ENCODE measurements around the gene GPR160. TPM values are rescaled to one million over a fixed set of nuclear protein-coding genes. Genes with fewer than 3 reads are reported as not detected.
"Not testable (repeated sequence)": the region's sequence is repeated elsewhere in the genome, so short reads cannot be mapped to it uniquely, and the experiment has no call there.

GPR160 gene
- total RNA-seq, 1 donor: 19.9 TPM

DNA sequence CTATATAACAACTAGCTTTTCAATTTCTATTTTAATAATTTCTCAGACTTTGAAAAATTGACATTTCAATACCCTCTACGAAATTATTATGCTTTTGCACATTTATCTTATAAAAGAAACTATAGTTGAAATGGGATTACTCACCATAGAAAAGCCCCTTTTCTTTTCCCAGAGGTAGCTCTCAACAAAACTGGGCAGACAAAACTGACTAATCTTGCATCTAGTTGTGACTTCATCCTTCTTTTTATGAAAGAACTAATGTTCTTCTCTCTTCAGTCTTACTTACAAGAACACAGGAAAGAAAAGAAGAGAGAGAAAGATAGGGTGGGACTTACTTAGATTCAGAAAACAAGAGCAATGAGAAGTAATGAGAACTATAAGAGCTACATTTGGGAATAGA, 61.0 kb downstream of the GPR160 start:
- H3K27me3 ChIP-seq (ENCODE audit: insufficient read depth, low read length): no peaks in the 10 kb centered on the region
- H3K4me1 ChIP-seq (ENCODE audit: insufficient read depth, low read length): no peaks in the 10 kb centered on the region
- H3K9me3 ChIP-seq (ENCODE audit: low read depth, low read length): no peaks in the 10 kb centered on the region
- H3K4me3 ChIP-seq (ENCODE audit: low read length): no peak overlapping the region

DNA sequence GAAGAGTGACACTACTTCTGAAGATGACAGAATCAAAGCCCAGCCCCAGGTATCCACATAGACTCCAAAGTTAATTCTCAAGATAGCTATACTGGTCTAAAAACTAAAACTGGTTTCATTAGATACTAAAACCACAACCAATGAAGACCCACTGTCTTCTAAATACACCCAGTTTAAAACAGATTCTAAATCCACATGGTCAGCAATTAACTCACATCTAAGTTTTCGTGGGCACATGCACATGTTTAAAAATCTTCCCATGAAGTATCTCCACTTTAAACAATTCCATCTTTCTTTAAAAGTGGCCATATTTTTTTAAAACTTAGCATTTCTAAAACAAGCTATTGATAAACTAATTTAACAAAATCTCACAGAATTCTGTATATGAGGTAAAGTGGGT, 63.1 kb downstream of the GPR160 start:
- Histone ChIP-seq H3K4me3 (ENCODE audit: low read length) (no peak overlapping the region), H3K27me3 (ENCODE audit: insufficient read depth, low read length) (no peaks in the 10 kb centered on the region), H3K4me1 (ENCODE audit: insufficient read depth, low read length) (no peaks in the 10 kb centered on the region), H3K9me3 (ENCODE audit: low read depth, low read length) (no peaks in the 10 kb centered on the region)

DNA sequence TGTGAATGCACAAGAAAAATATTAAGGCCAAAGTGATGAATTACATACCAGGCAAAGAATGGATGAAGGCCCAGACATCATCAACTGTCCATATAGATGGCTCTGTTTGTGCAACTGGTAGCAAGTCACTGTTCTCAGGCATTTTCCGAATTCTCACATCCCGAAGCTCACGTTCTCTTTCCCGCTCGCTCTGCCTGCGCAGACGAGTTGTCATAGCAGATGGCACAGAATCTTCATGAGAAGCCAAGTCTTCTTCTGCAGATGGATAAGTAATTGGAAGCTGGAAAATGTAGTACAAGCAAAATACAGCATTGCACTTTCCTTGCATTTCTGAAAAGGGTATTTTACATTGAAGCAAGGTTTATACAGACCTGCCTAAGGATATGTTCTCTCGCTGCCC, 64.6 kb downstream of the GPR160 start:
- no peak overlapping the region for H3K4me3 ChIP-seq (ENCODE audit: low read length)
- H3K27me3 ChIP-seq (ENCODE audit: insufficient read depth, low read length): no peaks in the 10 kb centered on the region
- no peaks in the 10 kb centered on the region for H3K4me1 ChIP-seq (ENCODE audit: insufficient read depth, low read length)
- H3K9me3 ChIP-seq (ENCODE audit: low read depth, low read length): no peaks in the 10 kb centered on the region

DNA sequence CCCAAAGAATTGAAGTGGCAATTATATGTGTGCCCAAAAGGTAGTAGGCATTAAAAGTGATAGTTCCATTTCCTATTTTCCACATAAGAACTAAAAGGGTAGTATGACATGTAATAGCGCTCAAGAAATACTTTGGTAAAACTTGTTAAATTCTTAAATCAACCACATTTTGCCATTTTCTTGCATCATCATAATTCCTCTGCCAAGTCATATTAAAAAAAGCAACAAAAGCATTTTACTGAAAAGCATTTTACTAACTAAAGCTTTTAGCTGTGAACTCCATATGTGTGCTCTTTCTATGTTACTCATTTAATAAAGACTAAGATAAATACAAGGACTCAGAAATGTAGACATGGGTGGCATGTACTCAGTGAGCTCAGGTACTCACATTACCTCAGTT, 70.1 kb downstream of the GPR160 start:
- Histone ChIP-seq H3K9me3 (ENCODE audit: low read depth, low read length) (no peaks in the 10 kb centered on the region), H3K4me3 (ENCODE audit: low read length) (no peak overlapping the region), H3K4me1 (ENCODE audit: insufficient read depth, low read length) (no peaks in the 10 kb centered on the region), H3K27me3 (ENCODE audit: insufficient read depth, low read length) (no peaks in the 10 kb centered on the region)

DNA sequence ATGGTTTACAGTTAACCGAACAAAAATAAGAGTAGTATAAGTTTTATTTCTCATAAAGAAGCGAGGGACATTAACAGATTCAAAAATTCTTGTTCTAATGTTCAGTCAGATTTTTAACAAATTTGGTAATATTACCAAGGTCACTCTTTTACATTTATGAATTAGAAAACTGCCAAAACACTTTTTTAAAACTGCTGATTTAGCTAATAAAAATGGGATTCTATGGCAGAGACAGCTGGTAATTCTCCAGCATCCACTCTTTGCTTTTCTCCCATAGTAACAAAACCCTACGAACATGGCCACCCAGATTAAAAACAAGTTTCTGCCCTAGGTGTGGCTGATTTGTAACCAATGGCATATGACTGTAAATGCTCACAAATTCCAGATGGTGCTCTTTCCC, 71.2 kb downstream of the GPR160 start:
- no peaks in the 10 kb centered on the region for H3K4me1 ChIP-seq (ENCODE audit: insufficient read depth, low read length)
- no peak overlapping the region for H3K4me3 ChIP-seq (ENCODE audit: low read length)
- H3K9me3 ChIP-seq (ENCODE audit: low read depth, low read length): no peaks in the 10 kb centered on the region
- no peaks in the 10 kb centered on the region for H3K27me3 ChIP-seq (ENCODE audit: insufficient read depth, low read length)

DNA sequence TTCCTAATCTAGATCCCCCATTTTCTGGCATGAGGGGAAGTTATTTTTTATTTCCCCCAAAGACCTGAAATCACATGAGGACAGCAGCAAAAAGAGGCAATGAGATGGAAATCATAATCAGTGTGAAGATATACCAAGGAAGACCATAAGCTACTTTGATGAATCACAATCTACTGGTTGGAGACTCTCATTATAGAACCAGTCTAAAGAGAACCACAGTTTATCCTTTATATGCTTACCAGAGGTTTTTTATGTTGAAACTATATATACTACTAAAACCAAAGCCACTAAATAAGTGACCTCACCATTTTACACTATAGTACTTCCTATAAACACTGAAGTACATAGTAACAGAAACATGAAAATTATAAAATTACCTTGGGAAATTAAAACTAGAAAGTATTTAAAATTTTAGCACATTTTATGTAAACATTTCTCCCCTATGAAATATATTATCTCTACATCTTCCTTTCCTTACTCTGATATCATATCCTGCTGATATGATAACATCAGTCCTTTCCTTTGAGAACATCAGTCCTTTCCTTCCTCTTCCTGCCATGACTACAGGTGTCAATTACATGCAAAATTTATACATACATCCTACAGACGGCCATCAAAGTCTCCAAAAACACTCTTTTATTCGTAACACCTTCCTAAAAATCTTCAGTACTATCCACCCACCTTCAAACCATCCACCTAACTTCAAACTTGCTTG, 71.9 kb downstream of the GPR160 start:
- Histone ChIP-seq H3K4me3 (ENCODE audit: low read length) (no peak overlapping the region), H3K27me3 (ENCODE audit: insufficient read depth, low read length) (no peaks in the 10 kb centered on the region), H3K9me3 (ENCODE audit: low read depth, low read length) (no peaks in the 10 kb centered on the region), H3K4me1 (ENCODE audit: insufficient read depth, low read length) (no peaks in the 10 kb centered on the region)

DNA sequence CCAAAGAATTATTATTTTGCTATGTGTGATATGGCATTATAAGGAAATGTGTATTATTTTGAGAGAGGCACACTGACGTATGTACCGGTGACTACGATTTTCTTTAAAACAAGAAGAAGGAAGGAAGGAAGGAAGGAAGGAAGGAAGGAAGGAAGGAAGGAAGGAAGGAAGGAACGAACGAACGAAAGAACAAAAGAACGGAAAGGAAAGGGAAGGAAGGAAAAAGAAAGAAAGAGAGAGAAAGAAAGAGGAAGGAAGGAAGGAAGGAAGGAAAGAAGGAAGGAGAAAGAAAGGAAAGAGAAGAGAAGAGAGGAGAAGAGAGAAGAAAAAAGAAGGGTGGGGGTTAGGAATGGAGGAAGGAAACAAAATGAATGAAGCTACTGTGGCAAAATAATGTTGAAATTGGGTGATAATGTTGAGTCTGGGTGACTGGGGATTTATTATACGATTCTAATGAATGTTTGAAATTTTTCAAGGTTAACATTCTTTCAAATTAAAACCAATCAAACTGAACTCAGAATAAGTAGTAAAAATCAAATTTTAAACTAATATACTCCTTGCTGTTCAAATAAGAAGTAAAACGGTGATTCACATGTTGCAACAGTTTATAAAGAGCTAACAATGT, 73.5 kb downstream of the GPR160 start:
- Histone ChIP-seq H3K9me3 (ENCODE audit: low read depth, low read length) (no peaks in the 10 kb centered on the region), H3K4me3 (ENCODE audit: low read length) (no peak overlapping the region), H3K4me1 (ENCODE audit: insufficient read depth, low read length) (no peaks in the 10 kb centered on the region), H3K27me3 (ENCODE audit: insufficient read depth, low read length) (no peaks in the 10 kb centered on the region)

DNA sequence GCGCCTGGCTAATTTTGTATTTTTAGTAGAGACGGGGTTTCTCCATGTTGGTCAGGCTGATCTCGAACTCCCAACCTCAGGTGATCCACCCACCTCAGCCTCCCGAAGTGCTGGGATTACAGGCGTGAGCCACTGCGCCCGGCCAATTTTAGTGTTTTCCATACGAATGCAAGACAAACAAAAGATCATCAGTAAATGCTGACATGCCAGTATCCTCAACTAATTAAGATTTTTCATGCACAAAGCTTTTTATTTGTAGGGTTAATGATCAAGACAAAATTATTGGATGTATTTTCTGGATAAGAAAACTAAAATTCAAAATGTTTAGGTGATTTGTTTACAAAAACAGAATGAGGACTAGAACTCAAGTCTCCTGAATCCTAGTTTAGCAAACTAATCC, 76.4 kb downstream of the GPR160 start:
- H3K4me1 ChIP-seq (ENCODE audit: insufficient read depth, low read length); H3K9me3 ChIP-seq (ENCODE audit: low read depth, low read length); H3K4me3 ChIP-seq (ENCODE audit: low read length); H3K27me3 ChIP-seq (ENCODE audit: insufficient read depth, low read length): not testable (repeated sequence)

DNA sequence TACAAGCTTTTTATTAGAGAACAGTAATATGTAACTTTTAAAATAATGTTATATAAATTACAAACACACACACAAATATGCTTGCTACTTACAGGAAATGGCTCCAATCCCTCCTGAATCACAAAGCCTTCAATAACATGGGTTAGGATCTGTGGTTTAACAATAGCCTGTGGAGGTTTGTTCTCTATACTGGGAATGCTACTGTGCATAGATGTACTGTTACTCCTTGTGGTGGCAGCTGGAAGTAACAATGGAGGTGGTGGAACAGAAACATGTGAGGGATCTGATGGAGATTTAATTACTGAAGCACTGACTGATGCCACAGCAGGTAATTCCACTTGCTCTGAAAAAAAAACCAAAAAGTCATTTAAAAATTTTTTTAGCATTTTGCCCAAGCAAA, 79.3 kb downstream of the GPR160 start:
- no peaks in the 10 kb centered on the region for H3K4me1 ChIP-seq (ENCODE audit: insufficient read depth, low read length)
- no peaks in the 10 kb centered on the region for H3K27me3 ChIP-seq (ENCODE audit: insufficient read depth, low read length)
- no peaks in the 10 kb centered on the region for H3K9me3 ChIP-seq (ENCODE audit: low read depth, low read length)
- no peak overlapping the region for H3K4me3 ChIP-seq (ENCODE audit: low read length)

DNA sequence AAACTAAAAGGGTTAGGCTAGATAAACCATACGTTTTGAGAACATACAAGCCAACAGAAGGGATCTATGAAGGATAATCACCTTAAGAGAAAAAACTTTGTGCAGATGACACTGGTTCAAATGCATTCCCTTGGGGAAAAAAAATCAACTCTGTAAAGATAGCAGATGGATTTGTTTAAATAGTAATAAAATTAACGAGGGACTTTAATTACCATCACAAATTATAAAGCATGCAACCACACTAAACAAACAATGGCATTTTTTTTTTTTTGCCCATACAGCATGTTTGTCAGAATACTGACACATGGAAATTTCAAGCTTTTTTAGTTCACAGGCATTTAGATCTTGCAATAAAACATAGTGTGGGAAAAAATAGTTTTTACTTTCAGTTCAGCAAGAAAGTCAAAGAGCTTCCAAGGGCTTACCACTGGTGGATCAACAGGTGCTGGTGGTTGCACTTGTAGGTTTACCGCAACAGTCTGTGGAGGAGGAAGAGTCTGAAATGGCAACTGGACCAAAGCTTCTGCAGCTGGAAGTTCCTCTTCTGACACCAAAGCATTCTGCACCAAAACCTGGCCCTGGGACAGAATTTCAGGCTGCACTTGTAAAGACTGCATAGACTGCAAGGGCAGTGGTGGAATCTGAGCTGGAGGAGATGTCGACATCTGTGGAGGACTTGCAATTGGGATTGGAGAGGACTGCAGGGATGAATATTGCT, 90.6 kb downstream of the GPR160 start:
- Histone ChIP-seq H3K9me3 (ENCODE audit: low read depth, low read length) (peaks cover 5% of the 10 kb centered on the region), H3K4me3 (ENCODE audit: low read length) (peak overlapping the region; percentile 6), H3K27me3 (ENCODE audit: insufficient read depth, low read length) (no peaks in the 10 kb centered on the region), H3K4me1 (ENCODE audit: insufficient read depth, low read length) (peaks cover 21% of the 10 kb centered on the region)

DNA sequence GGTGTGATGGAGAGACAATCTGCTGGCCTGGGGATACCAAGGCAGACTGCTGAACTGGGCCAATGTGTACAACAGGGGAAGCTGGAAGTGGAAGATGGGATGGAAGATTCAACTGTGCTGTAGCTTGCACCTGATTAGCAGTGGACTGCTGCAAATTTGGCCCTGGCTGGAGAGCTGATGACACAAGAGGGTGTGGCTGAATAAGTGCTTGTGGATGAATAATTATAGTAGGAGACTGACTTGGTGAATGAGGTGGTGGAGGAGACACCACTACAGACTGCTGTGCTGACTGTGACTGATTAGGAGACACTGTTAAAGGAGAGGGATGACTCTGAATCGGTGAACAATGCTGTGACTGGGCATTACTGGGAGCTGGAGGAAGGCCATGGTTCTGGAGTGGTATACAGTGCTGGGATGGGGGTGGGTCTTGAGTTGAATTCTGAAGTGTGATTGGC, 91.2 kb downstream of the GPR160 start:
- no peaks in the 10 kb centered on the region for H3K27me3 ChIP-seq (ENCODE audit: insufficient read depth, low read length)
- H3K4me1 ChIP-seq (ENCODE audit: insufficient read depth, low read length): peaks cover 21% of the 10 kb centered on the region
- H3K9me3 ChIP-seq (ENCODE audit: low read depth, low read length): peaks cover 5% of the 10 kb centered on the region
- peak overlapping the region; percentile 6 for H3K4me3 ChIP-seq (ENCODE audit: low read length)

DNA sequence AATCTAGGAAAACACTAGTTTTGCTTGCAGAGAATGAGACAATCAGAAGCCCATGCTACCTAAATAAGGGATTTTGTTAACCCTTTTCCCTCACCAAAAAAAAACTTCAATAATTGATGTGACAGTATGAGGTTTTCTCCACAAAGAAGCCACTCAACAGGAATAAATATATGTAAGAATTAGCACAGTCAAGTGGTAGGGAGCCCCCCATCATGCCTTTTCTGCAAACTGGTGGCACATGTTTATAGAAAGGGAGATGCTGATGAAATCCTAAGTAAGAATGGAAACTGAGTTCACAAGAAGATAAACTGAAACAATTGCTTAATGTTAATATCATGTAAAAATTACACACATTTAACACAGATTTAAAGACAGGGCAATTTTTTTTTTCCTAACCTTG, 92.7 kb downstream of the GPR160 start:
- H3K9me3 ChIP-seq (ENCODE audit: low read depth, low read length): peaks cover 5% of the 10 kb centered on the region
- peaks cover 21% of the 10 kb centered on the region for H3K4me1 ChIP-seq (ENCODE audit: insufficient read depth, low read length)
- no peaks in the 10 kb centered on the region for H3K27me3 ChIP-seq (ENCODE audit: insufficient read depth, low read length)
- no peak overlapping the region for H3K4me3 ChIP-seq (ENCODE audit: low read length)

DNA sequence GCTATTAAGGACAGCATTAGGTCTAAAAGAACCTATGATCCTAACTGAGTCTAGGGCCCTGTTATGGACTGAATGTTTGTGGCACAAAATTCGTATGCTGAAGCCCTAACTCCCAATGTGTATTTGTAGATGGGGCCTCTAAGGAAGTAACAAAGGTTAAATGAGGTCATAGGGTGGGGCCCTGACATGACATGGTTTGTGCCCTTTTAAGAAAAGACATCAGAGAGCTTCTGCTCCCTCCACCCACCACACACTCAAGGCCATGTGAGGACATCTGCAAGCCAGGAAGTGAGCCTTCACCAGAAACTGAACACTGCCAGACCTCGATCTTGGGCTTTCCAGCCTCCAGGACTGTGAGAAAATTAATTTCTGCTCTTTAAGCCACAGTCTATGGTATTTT, 94.5 kb downstream of the GPR160 start:
- H3K9me3 ChIP-seq (ENCODE audit: low read depth, low read length): peaks cover 5% of the 10 kb centered on the region
- H3K4me3 ChIP-seq (ENCODE audit: low read length): no peak overlapping the region
- no peaks in the 10 kb centered on the region for H3K27me3 ChIP-seq (ENCODE audit: insufficient read depth, low read length)
- H3K4me1 ChIP-seq (ENCODE audit: insufficient read depth, low read length): peaks cover 17% of the 10 kb centered on the region

Measured in mononuclear cell (primary cell).